MM.1S (cell line): ENCODE measurements around the gene RALGDS.
A peak's percentile ranks its signal among the peaks of the same experiment; 100 is the strongest.

Experiments
- DNase-seq: peaks from one replicate; pipeline ENCODE4 v3.0.0-alpha.2; 2015
- H2AFZ ChIP-seq: fragments of 300-600 bp; sonication (generic); 2 replicates; pipeline ENCODE4 v1.6.0; 2016; ENCODE audit warnings: antibody characterized with exemption, low read length
- H3F3A ChIP-seq: fragments of 300-600 bp; sonication (generic); 2 replicates; pipeline ENCODE4 v1.6.1; 2016; ENCODE audit warnings: mild to moderate bottlenecking, antibody characterized with exemption, low read length, moderate library complexity, mixed read lengths; ENCODE audit not compliant: insufficient read depth
- H3K27ac ChIP-seq: fragments of 300-600 bp; sonication (generic); 2 replicates; pipeline ENCODE4 v1.5.1; 2016; ENCODE audit warnings: mild to moderate bottlenecking, low read length
- H3K27me3 ChIP-seq: fragments of 300-600 bp; sonication (generic); replicated peaks from 2 replicates; pipeline ENCODE4 v1.6.0; 2016; ENCODE audit warnings: low read length; ENCODE audit not compliant: insufficient read depth
- H3K36me3 ChIP-seq: fragments of 300-600 bp; sonication (generic); replicated peaks from 2 replicates; pipeline ENCODE4 v1.6.1; 2016; ENCODE audit warnings: mild to moderate bottlenecking, low read length, mixed read lengths; ENCODE audit not compliant: insufficient read depth
- H3K4me1 ChIP-seq: fragments of 300-600 bp; sonication (generic); 2 replicates; pipeline ENCODE4 v1.6.1; 2016; ENCODE audit warnings: low read length, mixed read lengths
- H3K4me2 ChIP-seq: fragments of 300-600 bp; sonication (generic); 2 replicates; pipeline ENCODE4 v1.6.0; 2016; ENCODE audit warnings: low read depth, low read length
- H3K4me3 ChIP-seq: fragments of 300-600 bp; sonication (generic); 2 replicates; pipeline ENCODE4 v1.5.1; 2016; ENCODE audit warnings: low read length, mixed read lengths
- H3K79me2 ChIP-seq: fragments of 300-600 bp; sonication (generic); 2 replicates; pipeline ENCODE4 v1.6.1; 2016; ENCODE audit warnings: mixed run types, low read length, mixed read lengths
- H3K9ac ChIP-seq: fragments of 300-600 bp; sonication (generic); 2 replicates; pipeline ENCODE4 v1.6.1; 2016; ENCODE audit warnings: low read length, mixed read lengths
- H3K9me2 ChIP-seq: fragments of 300-600 bp; sonication (generic); replicated peaks from 2 replicates; pipeline ENCODE4 v1.6.1; 2016; ENCODE audit warnings: mild to moderate bottlenecking, low read length, mixed read lengths; ENCODE audit not compliant: insufficient read depth
- H3K9me3 ChIP-seq: fragments of 300-600 bp; sonication (generic); replicated peaks from 2 replicates; pipeline ENCODE4 v1.6.1; 2016; ENCODE audit warnings: mild to moderate bottlenecking, low read length, mixed read lengths; ENCODE audit not compliant: insufficient read depth
- H4K20me1 ChIP-seq: fragments of 300-600 bp; sonication (generic); 2 replicates; pipeline ENCODE4 v1.6.1; 2016; ENCODE audit warnings: mild to moderate bottlenecking, low read length, moderate library complexity, mixed read lengths; ENCODE audit not compliant: insufficient read depth
- EZH2 ChIP-seq: fragments of 300-600 bp; sonication (generic); optimal IDR thresholded peaks from 2 replicates; pipeline ENCODE3; 2017; ENCODE audit warnings: low read depth, mild to moderate bottlenecking, antibody characterized with exemption, low read length, mixed read lengths
- EZH2phosphoT487 ChIP-seq: fragments of 300-600 bp; sonication (generic); IDR thresholded peaks from 2 replicates; pipeline ENCODE4 v1.6.1; 2018; ENCODE audit warnings: antibody characterized with exemption, low read length
- TF ChIP-seq, protein P1 (sequence below): fragments of 300-600 bp; sonication (generic); IDR thresholded peaks from 2 replicates; pipeline ENCODE4 v1.5.1; 2016; ENCODE audit warnings: antibody characterized with exemption, low read length, mixed read lengths

The RALGDS gene

GRCh38 chr9:133119846-133120500 is 1.1 kb downstream of the RALGDS start:
- no peak overlapping the region for H3K27ac ChIP-seq
- H3K79me2 ChIP-seq, result peaks cover 17% of the 10 kb centered on the region
- no peaks in the 10 kb centered on the region for H3K36me3 ChIP-seq
- no peak overlapping the region for H2AFZ ChIP-seq
- no peak for DNase-seq
- H3F3A ChIP-seq, result peaks cover 6% of the 10 kb centered on the region; the same call in 1 of the 2 replicates
- H3K4me2 ChIP-seq, result peak overlapping the region; percentile 98
- H3K9ac ChIP-seq, result peak overlapping the region; percentile 83; the same call in 1 of the 2 replicates
- H3K4me1 ChIP-seq, result 0 out of 2 replicates have a peak, but pooled peaks cover 3% of the 10 kb centered on the region
- no peaks in the 10 kb centered on the region for H3K9me3 ChIP-seq
- H4K20me1 ChIP-seq, result no peaks in the 10 kb centered on the region
- no peaks in the 10 kb centered on the region for H3K27me3 ChIP-seq
- TF ChIP-seq, protein P1, sequence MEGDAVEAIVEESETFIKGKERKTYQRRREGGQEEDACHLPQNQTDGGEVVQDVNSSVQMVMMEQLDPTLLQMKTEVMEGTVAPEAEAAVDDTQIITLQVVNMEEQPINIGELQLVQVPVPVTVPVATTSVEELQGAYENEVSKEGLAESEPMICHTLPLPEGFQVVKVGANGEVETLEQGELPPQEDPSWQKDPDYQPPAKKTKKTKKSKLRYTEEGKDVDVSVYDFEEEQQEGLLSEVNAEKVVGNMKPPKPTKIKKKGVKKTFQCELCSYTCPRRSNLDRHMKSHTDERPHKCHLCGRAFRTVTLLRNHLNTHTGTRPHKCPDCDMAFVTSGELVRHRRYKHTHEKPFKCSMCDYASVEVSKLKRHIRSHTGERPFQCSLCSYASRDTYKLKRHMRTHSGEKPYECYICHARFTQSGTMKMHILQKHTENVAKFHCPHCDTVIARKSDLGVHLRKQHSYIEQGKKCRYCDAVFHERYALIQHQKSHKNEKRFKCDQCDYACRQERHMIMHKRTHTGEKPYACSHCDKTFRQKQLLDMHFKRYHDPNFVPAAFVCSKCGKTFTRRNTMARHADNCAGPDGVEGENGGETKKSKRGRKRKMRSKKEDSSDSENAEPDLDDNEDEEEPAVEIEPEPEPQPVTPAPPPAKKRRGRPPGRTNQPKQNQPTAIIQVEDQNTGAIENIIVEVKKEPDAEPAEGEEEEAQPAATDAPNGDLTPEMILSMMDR, result no peak
- no peak for TF ChIP-seq EZH2phosphoT487
- no peak for TF ChIP-seq EZH2
- H3K9me2 ChIP-seq, result no peaks in the 10 kb centered on the region
- peak overlapping the region; percentile 65; the same call in 1 of the 2 replicates for H3K4me3 ChIP-seq

- Histone ChIP-seq H3K4me1 (0 out of 2 replicates have a peak, but pooled peaks cover 3% of the 10 kb centered on the region), H2AFZ (no peak overlapping the region), H3K9me3 (no peaks in the 10 kb centered on the region), H3K27ac (no peak overlapping the region), H3K4me3 (no peak overlapping the region), H3K4me2 (no peak overlapping the region), H3K9ac (no peak overlapping the region), H3K79me2 (peaks cover 17% of the 10 kb centered on the region), H4K20me1 (no peaks in the 10 kb centered on the region), H3K9me2 (no peaks in the 10 kb centered on the region), H3K36me3 (no peaks in the 10 kb centered on the region), H3F3A (peaks cover 6% of the 10 kb centered on the region; the same call in 1 of the 2 replicates), H3K27me3 (no peaks in the 10 kb centered on the region)
- no peak for DNase-seq
- TF ChIP-seq EZH2phosphoT487 (no peak), EZH2 (no peak)
- TF ChIP-seq, protein P1, result no peak
These were observed 1.8 kb downstream of the RALGDS start for GRCh38 chr9:133119103-133119845.

DNA sequence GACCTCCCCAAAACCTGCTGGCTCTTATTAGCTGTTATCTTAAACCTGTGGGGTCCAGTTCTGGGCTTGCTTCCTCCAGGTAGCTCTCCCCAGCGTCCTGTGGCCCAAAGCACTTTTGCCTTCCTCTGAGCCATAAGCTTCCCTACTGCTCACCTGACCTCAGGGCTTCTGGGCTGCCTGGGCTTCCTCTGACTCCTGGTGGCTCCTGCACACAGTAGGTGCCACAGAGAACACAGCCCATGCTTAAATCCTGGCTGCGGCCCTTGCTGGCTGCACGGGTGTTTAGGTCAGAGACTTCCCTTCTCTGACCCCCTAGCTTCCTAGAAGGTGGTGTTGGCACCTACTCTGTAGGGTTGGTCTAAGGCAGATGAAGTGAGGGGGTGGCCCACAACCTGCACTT is 2.5 kb downstream of the RALGDS start:
- TF ChIP-seq EZH2phosphoT487 (no peak), EZH2 (no peak)
- TF ChIP-seq, protein P1, result no peak
- no peak for DNase-seq
- Histone ChIP-seq H3K27me3 (no peaks in the 10 kb centered on the region), H3K9ac (no peak overlapping the region), H4K20me1 (no peaks in the 10 kb centered on the region), H3K4me1 (0 out of 2 replicates have a peak, but pooled peaks cover 3% of the 10 kb centered on the region), H3F3A (peaks cover 6% of the 10 kb centered on the region; the same call in 1 of the 2 replicates), H3K4me3 (no peak overlapping the region), H3K36me3 (no peaks in the 10 kb centered on the region), H3K79me2 (peaks cover 17% of the 10 kb centered on the region), H2AFZ (no peak overlapping the region), H3K27ac (no peak overlapping the region), H3K9me2 (no peaks in the 10 kb centered on the region), H3K4me2 (no peak overlapping the region), H3K9me3 (no peaks in the 10 kb centered on the region)
